Activated T-helper 1 cell treated with anti-CD3 and anti-CD28 coated beads, Interleukin-12 subunit alpha, Interleukin-12 subunit beta, Interleukin-2, Interleukin-4 antibody, amounts not matched to agents 30 ng/mL and 10 ng/mL and 1 ng/mL, durations not matched to agents 14 hours and 24 hours and 36 hours (primary cell): Measurements from ENCODE around the gene NKD2. TPM values are rescaled to one million over a fixed set of nuclear protein-coding genes. Genes with fewer than 3 reads are reported as not detected.
A peak's percentile ranks its signal among the peaks of the same experiment; 100 is the strongest.

Experiments
- DNase-seq: peaks from one replicate; pipeline ENCODE4 v3.0.0; 2021; ENCODE audit warnings: low spot score
- H3K27ac Mint-ChIP-seq: one replicate; pipeline ENCODE4 v1.8.0; 2021; ENCODE audit warnings: mild to moderate bottlenecking, mixed read lengths
- H3K27me3 Mint-ChIP-seq: one replicate; pipeline ENCODE4 v1.8.0; 2022; ENCODE audit warnings: mild to moderate bottlenecking, moderate library complexity, mixed read lengths; ENCODE audit not compliant: insufficient read depth
- H3K36me3 Mint-ChIP-seq: one replicate; pipeline ENCODE4 v1.8.0; 2021; ENCODE audit warnings: low read depth, mixed read lengths
- H3K4me1 Mint-ChIP-seq: one replicate; pipeline ENCODE4 v1.8.0; 2021; ENCODE audit warnings: low read depth, mixed read lengths
- H3K4me3 Mint-ChIP-seq: one replicate; pipeline ENCODE4 v1.8.0; 2021; ENCODE audit warnings: mild to moderate bottlenecking, moderate library complexity, mixed read lengths
- H3K9me3 Mint-ChIP-seq: one replicate; pipeline ENCODE4 v1.8.0; 2021; ENCODE audit warnings: mixed read lengths
- intact Hi-C: fragments of 100-400 bp; cut with micrococcal nuclease; formaldehyde crosslinking; loops from one replicate; pipeline ENCODE4 v1.15.1; 2024
- total RNA-seq: library from RNA; stranded (reverse); gene quantifications from 2 replicates; pipeline ENCODE4 v1.2.3, GENCODE V29; 2022

NKD2 gene
- total RNA-seq, 1 donor from 2014 or later: 2.9 TPM

DNA sequence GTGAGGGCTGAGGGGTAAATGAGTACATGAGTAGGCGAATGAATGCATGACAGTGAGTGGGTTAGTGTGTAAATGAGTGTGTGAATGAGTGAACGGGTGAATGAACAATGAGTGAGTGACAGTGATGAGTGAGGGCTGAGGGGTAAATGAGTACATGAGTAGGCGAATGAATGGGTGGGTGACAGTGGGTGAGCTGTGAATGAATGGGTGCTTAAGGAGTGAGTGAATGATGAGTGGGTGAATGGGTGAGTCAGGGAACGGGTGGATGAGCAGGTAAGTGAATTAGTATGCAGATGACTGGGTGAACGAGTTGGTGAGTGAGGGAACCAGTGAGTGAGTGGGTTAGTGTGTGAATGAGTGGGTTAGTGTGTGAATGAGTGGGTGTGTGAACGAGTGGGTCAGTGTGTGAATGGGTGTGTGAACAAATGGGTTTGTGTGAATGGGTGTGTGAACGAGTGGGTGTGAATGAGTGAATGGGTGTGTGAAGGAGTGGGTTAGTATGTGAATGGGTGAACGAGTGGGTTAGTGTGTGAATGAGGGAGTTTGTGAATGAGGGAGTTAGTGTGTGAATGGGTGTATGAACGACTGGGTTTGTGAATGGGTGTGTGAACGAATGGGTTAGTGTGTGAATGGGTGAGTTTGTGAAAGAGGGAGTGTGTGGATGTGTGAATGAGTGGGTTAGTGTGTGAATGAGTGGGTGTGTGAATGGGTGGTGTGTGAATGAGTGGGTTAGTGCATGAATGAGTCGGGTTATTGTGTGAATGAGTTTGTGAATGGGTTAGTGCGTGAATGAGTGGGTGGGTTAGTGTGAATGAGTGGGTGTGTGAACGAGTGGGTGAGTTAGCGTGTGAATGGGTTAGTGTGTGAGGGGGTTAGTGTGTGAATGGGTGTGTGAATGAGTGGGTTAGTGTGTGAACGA lies 32.9 kb downstream of the NKD2 start:
- H3K27ac Mint-ChIP-seq: peak overlapping the region; percentile 54
- DNase-seq: no peak
- H3K4me3 Mint-ChIP-seq: no peak overlapping the region
- H3K9me3 Mint-ChIP-seq: peaks cover 61% of the 10 kb centered on the region
- H3K27me3 Mint-ChIP-seq: peaks cover 1% of the 10 kb centered on the region
- H3K4me1 Mint-ChIP-seq: peaks cover 7% of the 10 kb centered on the region
- H3K36me3 Mint-ChIP-seq: peaks cover 29% of the 10 kb centered on the region
- intact Hi-C loops: no loop called here

DNA sequence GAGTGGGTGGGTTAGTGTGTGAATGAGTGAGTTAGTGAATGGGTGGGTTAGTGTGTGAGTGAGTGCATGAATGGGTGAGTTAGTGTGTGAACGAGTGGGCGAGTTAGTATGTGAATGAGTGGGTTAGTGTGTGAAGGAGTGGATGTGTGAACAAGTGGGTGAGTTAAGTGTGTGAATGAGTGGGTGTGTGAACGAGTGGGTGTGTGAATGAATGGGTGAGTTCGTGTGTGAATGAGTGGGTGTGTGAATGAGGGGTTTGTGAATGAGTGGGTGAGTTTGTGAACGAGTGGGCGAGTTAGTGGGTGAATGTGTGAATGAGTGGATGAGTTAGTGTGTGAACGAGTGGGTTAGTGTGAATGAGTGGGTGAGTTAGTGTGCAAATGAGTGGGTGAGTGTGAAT lies 34.0 kb downstream of the NKD2 start:
- peaks cover 38% of the 10 kb centered on the region for H3K36me3 Mint-ChIP-seq

DNA sequence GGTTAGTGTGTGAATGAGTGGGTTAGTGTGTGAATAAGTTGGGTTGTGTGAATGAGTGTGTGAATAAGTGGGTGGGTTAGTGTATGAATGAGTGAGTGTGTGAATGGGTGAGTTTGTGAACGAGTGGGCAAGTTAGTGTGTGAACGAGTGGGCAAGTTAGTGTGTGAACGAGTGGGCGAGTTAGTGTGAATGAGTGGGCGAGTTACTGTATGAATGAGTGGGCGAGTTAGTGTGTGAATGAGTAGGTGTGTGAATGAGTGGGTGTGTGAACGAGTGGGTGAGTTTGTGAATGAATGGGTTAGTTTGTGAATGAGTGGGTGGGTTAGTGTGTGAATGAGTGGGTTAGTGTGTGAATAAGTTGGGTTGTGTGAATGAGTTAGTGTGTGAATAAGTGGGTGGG lies 34.7 kb downstream of the NKD2 start:
- intact Hi-C loops: no loop called here
- H3K4me1 Mint-ChIP-seq: peaks cover 7% of the 10 kb centered on the region
- H3K36me3 Mint-ChIP-seq: peaks cover 45% of the 10 kb centered on the region

More for the DNA sequence above, 34.0 kb downstream of the NKD2 start:
- H3K4me3 Mint-ChIP-seq: peak overlapping the region; percentile 3
- H3K4me1 Mint-ChIP-seq: peaks cover 7% of the 10 kb centered on the region
- H3K27ac Mint-ChIP-seq: peak overlapping the region; percentile 54
- intact Hi-C loops: no loop called here
- H3K27me3 Mint-ChIP-seq: peaks cover 1% of the 10 kb centered on the region
- DNase-seq: no peak
- peaks cover 73% of the 10 kb centered on the region for H3K9me3 Mint-ChIP-seq

DNA sequence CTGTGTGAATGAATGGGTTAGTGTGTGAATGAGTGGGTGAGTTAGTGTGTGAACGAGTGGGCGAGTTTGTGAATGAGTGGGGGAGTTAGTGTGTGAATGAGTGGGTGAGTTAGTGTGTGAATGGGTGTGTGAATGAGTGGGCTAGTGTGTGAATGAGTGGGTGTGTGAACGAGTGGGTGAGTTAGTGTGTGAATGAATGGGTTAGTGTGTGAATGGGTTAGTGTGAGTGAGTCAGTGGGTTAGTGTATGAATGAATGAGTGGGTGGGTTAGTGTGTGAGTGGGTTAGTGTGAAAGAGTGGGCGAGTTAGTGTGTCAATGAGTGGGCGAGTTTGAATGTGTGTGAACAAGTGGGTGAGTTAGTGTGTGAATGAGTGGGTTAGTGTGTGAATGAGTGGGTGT lies 35.5 kb downstream of the NKD2 start:
- Mint-ChIP-seq H3K4me1 (peaks cover 7% of the 10 kb centered on the region), H3K9me3 (peaks cover 83% of the 10 kb centered on the region), H3K27ac (peak overlapping the region; percentile 79), H3K27me3 (peaks cover 1% of the 10 kb centered on the region), H3K36me3 (peaks cover 48% of the 10 kb centered on the region), H3K4me3 (no peak overlapping the region)
- no peak for DNase-seq
- intact Hi-C loops: no loop called here

More for the DNA sequence above, 34.7 kb downstream of the NKD2 start:
- no peak overlapping the region for H3K4me3 Mint-ChIP-seq
- peaks cover 1% of the 10 kb centered on the region for H3K27me3 Mint-ChIP-seq
- DNase-seq: no peak
- peaks cover 80% of the 10 kb centered on the region for H3K9me3 Mint-ChIP-seq
- H3K27ac Mint-ChIP-seq: peak overlapping the region; percentile 82

DNA sequence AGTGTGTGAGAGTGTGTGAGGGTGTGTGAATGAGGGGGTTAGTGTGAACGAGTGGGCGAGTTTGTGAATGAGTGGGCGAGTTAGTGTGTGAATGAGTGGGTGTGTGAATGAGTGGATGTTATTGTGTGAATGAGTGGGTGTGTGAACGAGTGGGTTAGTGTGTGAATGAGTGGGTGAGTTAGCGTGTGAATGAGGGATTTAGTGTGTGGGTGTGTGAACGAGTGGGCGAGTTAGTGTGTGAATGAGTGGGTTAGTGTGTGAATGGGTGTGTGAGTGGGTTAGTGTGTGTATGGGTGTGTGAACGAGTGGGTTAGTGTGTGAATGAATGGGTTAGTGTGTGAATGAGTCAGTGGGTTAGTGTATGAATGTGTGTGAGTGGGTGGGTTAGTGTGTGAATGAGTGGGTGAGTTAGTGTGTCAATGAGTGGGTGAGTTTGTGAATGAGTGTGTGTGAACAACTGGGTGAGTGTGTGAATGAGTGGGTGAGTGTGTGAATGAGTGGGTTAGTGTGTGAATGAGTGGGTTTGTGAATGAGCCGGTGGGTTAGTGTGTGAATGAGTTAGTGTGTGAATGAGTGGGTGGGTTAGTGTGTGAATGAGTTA lies 37.5 kb downstream of the NKD2 start:
- Mint-ChIP-seq H3K27ac (peak overlapping the region; percentile 65), H3K27me3 (peaks cover 1% of the 10 kb centered on the region), H3K4me1 (peaks cover 7% of the 10 kb centered on the region), H3K4me3 (no peak overlapping the region), H3K36me3 (peaks cover 48% of the 10 kb centered on the region), H3K9me3 (peaks cover 76% of the 10 kb centered on the region)
- intact Hi-C loops: no loop called here
- no peak for DNase-seq

DNA sequence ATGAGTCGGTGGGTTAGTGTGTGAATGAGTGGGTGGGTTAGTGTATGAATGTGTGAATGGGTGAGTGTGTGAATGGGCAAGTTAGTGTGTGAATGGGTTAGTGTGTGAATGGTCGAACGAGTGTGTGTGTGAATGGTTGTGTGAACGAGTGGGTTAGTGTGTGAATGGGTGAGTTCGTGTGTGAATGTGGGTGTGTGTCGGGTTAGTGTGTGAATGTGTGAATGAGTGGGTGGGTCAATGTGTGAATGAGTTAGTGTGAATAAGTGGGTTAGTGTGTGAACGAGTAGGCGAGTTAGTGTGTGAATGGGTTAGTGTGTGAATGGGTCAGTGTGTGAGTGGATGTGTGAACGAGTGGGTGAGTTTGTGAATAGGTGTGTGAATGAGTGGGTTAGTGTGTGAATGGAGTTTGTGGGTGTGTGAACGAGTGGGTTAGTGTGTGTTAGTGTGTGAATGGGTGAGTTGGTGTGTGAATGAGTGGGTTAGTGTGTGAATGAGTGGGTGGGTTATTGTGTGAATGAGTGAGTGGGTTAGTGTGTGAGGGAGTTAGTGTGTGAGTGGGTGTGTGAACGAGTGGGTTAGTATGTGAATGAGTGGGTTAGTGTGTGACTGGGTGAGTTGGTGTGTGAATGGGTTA lies 38.8 kb downstream of the NKD2 start:
- H3K4me3 Mint-ChIP-seq: no peak overlapping the region
- peaks cover 7% of the 10 kb centered on the region for H3K4me1 Mint-ChIP-seq
- intact Hi-C loops: no loop called here
- peaks cover 62% of the 10 kb centered on the region for H3K9me3 Mint-ChIP-seq
- H3K27ac Mint-ChIP-seq: peak overlapping the region; percentile 59
- no peak for DNase-seq
- peaks cover 1% of the 10 kb centered on the region for H3K27me3 Mint-ChIP-seq
- peaks cover 41% of the 10 kb centered on the region for H3K36me3 Mint-ChIP-seq

DNA sequence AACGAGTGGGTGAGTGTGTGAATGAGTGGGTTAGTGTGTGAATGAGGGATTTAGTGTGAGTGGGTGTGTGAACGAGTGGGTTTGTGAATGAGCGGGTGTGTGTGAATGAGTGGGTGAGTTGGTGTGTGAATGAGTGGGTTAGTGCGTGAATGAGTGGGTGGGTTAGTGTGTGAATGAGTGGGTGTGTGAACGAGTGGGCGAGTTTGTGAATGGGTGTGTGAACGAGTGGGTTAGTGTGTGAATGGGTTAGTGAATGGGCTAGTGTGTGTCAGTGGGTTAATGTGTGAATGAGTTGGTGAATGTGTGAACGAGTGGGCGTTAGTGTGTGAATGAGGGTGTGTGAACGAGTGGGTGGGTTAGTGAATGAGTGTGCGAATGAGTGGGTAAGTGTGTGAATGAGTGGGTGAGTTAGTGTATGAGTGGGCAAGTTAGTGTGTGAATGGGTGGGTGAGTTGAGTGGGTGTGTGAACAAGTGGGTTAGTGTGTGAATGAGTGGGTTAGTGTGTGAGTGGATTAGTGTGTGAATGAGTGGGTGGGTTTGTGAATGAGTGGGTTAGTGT lies 39.6 kb downstream of the NKD2 start:
- Mint-ChIP-seq H3K27me3 (peaks cover 1% of the 10 kb centered on the region), H3K4me1 (peaks cover 7% of the 10 kb centered on the region), H3K4me3 (no peak overlapping the region), H3K36me3 (peaks cover 39% of the 10 kb centered on the region), H3K9me3 (peaks cover 54% of the 10 kb centered on the region), H3K27ac (peak overlapping the region; percentile 59)
- intact Hi-C loops: no loop called here
- no peak for DNase-seq

DNA sequence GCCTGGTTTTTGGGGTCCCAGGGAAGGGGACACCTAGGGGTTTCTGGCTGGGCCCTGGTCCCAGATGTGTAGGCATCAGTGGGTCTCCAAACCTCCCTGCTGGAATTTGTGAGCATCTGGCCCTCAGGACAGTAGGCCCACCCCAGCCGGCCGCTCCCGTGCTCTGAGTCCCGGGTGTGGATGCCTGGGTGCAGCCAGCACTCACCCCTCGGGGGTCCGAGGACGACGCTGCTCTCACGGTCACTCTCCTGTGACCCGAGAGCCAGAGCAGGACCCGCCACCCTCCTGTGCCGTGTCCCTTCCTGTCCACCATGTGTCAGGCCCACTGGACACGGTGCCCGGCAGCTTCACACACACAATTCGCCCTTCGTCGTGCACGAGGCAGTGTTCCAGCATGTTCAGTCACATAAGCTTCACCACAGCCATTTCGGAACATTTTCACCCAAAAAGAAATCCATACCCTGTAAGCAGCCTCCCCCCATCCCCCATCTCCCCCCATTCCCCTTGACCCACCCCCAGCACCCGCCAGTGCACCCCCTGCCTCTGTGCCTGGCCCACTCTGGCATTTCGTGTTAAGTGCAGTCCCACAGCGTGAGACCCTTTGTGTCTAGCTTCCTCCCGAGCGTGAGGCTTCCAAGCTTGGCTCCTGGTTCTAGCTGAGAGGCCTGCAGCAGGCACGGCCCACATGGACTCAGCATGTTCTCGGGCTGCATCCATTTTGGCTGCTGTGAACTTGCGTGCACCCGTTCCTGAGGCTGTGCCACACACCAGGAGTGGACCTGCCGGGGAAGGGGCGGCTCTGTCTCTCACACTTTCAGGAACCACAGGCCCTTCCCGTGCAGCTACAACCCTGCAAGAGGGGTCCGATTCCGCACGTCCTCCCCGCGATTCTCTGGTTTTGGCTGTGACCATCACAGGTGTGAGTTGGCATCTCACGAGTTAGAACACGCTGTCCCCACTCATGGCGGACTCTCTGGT lies 40.5 kb downstream of the NKD2 start:
- H3K4me3 Mint-ChIP-seq: no peak overlapping the region
- H3K27me3 Mint-ChIP-seq: peaks cover 1% of the 10 kb centered on the region
- H3K9me3 Mint-ChIP-seq: peaks cover 45% of the 10 kb centered on the region
- H3K4me1 Mint-ChIP-seq: peaks cover 7% of the 10 kb centered on the region
- no peak for DNase-seq
- H3K36me3 Mint-ChIP-seq: peaks cover 33% of the 10 kb centered on the region
- intact Hi-C loops: no loop called here
- no peak overlapping the region for H3K27ac Mint-ChIP-seq

DNA sequence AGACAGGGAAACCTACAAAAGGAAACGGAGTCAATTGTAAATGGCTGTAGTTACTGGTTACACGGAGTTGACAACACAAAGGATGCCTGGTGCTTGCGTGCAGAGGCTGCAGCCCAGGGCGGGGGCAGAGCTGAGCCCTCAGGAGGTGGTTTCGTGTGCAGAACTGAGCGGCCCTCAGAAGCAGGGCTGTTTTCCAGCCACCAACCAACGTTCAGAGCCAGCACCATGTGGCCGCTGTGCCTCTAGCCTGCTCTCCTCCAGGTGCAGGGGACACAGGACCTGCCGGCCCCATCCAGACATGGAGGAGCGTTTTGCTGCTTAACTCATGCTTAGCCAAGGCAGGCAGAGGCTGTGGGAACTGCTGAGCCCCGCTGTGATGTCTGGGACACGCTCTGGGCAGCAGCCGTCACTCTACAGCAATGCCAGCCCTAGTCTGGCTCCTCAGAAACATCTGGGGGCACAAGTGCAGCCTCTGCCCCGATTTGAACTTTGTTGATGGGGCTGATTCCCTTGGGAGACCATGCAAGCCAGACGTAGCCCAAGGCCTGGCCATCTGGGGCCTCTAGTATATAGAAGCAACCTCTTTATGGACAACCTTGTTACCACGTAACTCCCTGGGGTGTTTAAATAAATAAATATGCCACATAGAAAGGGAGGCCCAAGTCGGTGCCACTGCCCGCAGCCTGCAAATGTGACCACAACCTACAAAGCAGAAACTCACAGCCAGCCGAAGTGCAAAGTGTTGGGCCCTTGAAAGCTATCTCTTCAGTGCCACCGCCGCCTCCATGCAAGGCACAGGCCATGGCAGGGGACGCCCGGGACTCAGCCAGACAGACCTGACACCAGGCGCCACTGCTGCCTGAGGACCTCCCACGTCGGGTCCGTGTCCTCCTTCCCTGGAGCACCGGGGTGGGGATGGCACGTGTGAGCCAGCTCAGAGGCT lies 42.1 kb downstream of the NKD2 start:
- H3K27me3 Mint-ChIP-seq: no peaks in the 10 kb centered on the region
- peaks cover under 1% of the 10 kb centered on the region for H3K4me1 Mint-ChIP-seq
- no peak for DNase-seq
- peaks cover 23% of the 10 kb centered on the region for H3K36me3 Mint-ChIP-seq
- H3K27ac Mint-ChIP-seq: no peak overlapping the region
- peaks cover 29% of the 10 kb centered on the region for H3K9me3 Mint-ChIP-seq
- no peak overlapping the region for H3K4me3 Mint-ChIP-seq
- intact Hi-C loops: no loop called here

DNA sequence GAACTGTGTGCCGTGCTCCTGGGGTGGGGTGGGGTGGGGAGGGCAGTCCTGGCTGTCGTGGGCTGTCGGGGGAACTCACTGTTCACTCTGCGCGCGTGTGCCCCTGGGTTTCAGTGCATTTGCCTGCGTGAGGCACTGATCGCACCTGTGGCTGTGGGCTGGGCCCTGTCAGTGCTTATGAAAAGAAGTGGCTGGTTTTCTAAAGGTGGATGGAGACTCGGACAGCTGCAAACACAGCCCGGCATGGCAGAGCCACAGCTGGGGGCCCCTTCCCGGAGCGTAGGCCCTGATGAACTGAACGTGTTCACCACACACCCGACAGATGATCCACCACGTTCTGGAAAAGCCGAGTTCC lies 42.7 kb downstream of the NKD2 start:
- no peak overlapping the region for H3K27ac Mint-ChIP-seq
- no peaks in the 10 kb centered on the region for H3K4me1 Mint-ChIP-seq
- no peak for DNase-seq
- peaks cover 23% of the 10 kb centered on the region for H3K9me3 Mint-ChIP-seq
- peaks cover 22% of the 10 kb centered on the region for H3K36me3 Mint-ChIP-seq
- no peaks in the 10 kb centered on the region for H3K27me3 Mint-ChIP-seq
- intact Hi-C loops: no loop called here
- no peak overlapping the region for H3K4me3 Mint-ChIP-seq

DNA sequence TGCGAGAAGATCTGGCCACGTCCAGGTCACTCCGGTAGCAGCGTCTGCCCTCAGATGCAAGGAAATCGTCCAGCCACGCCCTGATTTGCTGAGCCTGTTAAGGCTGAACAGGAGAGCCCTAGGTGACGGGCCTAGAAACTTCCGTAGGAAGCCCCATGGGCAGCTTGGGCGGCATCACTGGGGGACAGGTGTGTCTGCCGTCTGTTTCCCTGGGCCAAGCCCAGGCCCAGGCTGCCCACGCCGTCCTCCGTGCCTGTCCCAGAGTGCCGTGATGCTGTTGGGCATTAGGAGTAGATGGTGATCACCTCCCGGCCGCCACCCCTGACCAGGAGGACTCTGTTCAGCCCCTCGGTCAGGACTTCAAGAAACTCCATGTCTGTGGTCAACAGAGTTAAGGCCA lies 43.5 kb downstream of the NKD2 start:
- intact Hi-C loops: no loop called here
- no peak overlapping the region for H3K4me3 Mint-ChIP-seq
- peaks cover 16% of the 10 kb centered on the region for H3K36me3 Mint-ChIP-seq
- H3K9me3 Mint-ChIP-seq: peaks cover 16% of the 10 kb centered on the region
- H3K27me3 Mint-ChIP-seq: no peaks in the 10 kb centered on the region
- DNase-seq: no peak
- no peaks in the 10 kb centered on the region for H3K4me1 Mint-ChIP-seq
- H3K27ac Mint-ChIP-seq: no peak overlapping the region
